Activated CD8-positive, alpha-beta T cell treated with anti-CD3 and anti-CD28 coated beads, Interleukin-2, amount 10 ng/mL, durations not matched to agents 7 days and 5 days (primary cell): Measurements from ENCODE around the gene SUPT5H. TPM values are rescaled to one million over a fixed set of nuclear protein-coding genes. Genes with fewer than 3 reads are reported as not detected.
"Not testable (repeated sequence)": the region's sequence is repeated elsewhere in the genome, so short reads cannot be mapped to it uniquely, and the experiment has no call there.

Experiments
- ATAC-seq: fragments of 150-1000 bp; cut with Tn5 transposase; one replicate; pipeline ENCODE4 v1.10.0; 2021; ENCODE audit warnings: moderate library complexity
- CTCF ChIA-PET: fragments of 350-600 bp; sonication (Branson Sonifier 250); formaldehyde crosslinking; loops from one replicate; lab custom pipeline; 2021; ENCODE audit warnings: antibody characterized with exemption; lab: Charles Lee
- POLR2A ChIA-PET: fragments of 350-600 bp; sonication (Branson Sonifier 250); formaldehyde crosslinking; loops from one replicate; lab custom pipeline; 2021; ENCODE audit warnings: antibody characterized with exemption; lab: Charles Lee
- DNase-seq: peaks from one replicate; pipeline ENCODE4 v3.0.0-alpha.2; 2020
- H3K27ac Mint-ChIP-seq: one replicate; pipeline ENCODE4 v1.8.0; 2021; ENCODE audit warnings: mild to moderate bottlenecking, mixed read lengths
- H3K27me3 Mint-ChIP-seq: one replicate; pipeline ENCODE4 v1.8.0; 2021; ENCODE audit warnings: low read depth, mixed read lengths
- H3K36me3 Mint-ChIP-seq: one replicate; pipeline ENCODE4 v1.8.0; 2021; ENCODE audit warnings: low read depth, mixed read lengths
- H3K4me1 Mint-ChIP-seq: one replicate; pipeline ENCODE4 v1.8.0; 2021; ENCODE audit warnings: low read depth, mixed read lengths
- H3K4me3 Mint-ChIP-seq: one replicate; pipeline ENCODE4 v1.8.0; 2021; ENCODE audit warnings: mild to moderate bottlenecking, mixed read lengths
- H3K9me3 Mint-ChIP-seq: one replicate; pipeline ENCODE4 v1.8.0; 2022; ENCODE audit warnings: mixed read lengths; ENCODE audit not compliant: insufficient read depth
- total RNA-seq, 2 experiments: library from RNA; stranded (reverse); gene quantifications; one replicate each; pipeline ENCODE4 v1.2.3, GENCODE V29; 2021

Gene SUPT5H
- total RNA-seq, 2 experiments from 2014 or later: 144 to 147 TPM

GRCh38 chr19:39470724-39471339 lies 25.4 kb downstream of the SUPT5H start:
- Mint-ChIP-seq H3K4me1 (peaks cover 16% of the 10 kb centered on the region), H3K9me3 (no peaks in the 10 kb centered on the region), H3K4me3 (no peak overlapping the region), H3K27me3 (no peaks in the 10 kb centered on the region), H3K36me3 (peaks cover 80% of the 10 kb centered on the region), H3K27ac (no peak overlapping the region)
- ChIA-PET CTCF (no interaction called here), POLR2A (interaction anchor here (1.4 kb wide), 1 partner anchor 35 kb away, joined by 5 read pairs; the partner anchor contains the start of gene RPS16)
- ATAC-seq (no peak), DNase-seq (no peak)

GRCh38 chr19:39471756-39472536 lies 26.6 kb downstream of the SUPT5H start:
- POLR2A ChIA-PET: interaction anchor here (1.4 kb wide), 1 partner anchor 36 kb away, joined by 5 read pairs; the partner anchor contains the start of gene RPS16
- H3K9me3 Mint-ChIP-seq: no peaks in the 10 kb centered on the region
- peak overlapping the region; percentile 56 for H3K27ac Mint-ChIP-seq
- no peak for DNase-seq
- peaks cover 79% of the 10 kb centered on the region for H3K36me3 Mint-ChIP-seq
- CTCF ChIA-PET: no interaction called here
- peaks cover 16% of the 10 kb centered on the region for H3K4me1 Mint-ChIP-seq
- H3K4me3 Mint-ChIP-seq: no peak overlapping the region
- no peaks in the 10 kb centered on the region for H3K27me3 Mint-ChIP-seq
- ATAC-seq: no peak

- H3K9me3 Mint-ChIP-seq: no peaks in the 10 kb centered on the region
- ChIA-PET POLR2A (no interaction called here), CTCF (interaction anchor here (2.0 to 4.1 kb wide), 3 partner anchors 9 to 61 kb away, joined by 6 to 29 read pairs (median 6); partner anchors contain the start of gene EID2B)
- H3K27me3 Mint-ChIP-seq: no peaks in the 10 kb centered on the region
- no peak overlapping the region for H3K27ac Mint-ChIP-seq
- H3K4me3 Mint-ChIP-seq: no peak overlapping the region
- H3K36me3 Mint-ChIP-seq: peaks cover 76% of the 10 kb centered on the region
- no peak for ATAC-seq
- peaks cover 16% of the 10 kb centered on the region for H3K4me1 Mint-ChIP-seq
- no peak for DNase-seq
Measured at GRCh38 chr19:39472746-39473442, 27.5 kb downstream of the SUPT5H start.

GRCh38 chr19:39473443-39473960 lies 28.1 kb downstream of the SUPT5H start:
- ATAC-seq (no peak), DNase-seq (no peak)
- no peaks in the 10 kb centered on the region for H3K9me3 Mint-ChIP-seq
- CTCF ChIA-PET: interaction anchor here (0.9 to 4.1 kb wide), 18 partner anchors 10 to 382 kb away, joined by 3 to 29 read pairs (median 5); partner anchors contain the start of genes DLL3, EID2B and SUPT5H
- peaks cover 71% of the 10 kb centered on the region for H3K36me3 Mint-ChIP-seq
- no peak overlapping the region for H3K4me3 Mint-ChIP-seq
- H3K27me3 Mint-ChIP-seq: no peaks in the 10 kb centered on the region
- H3K4me1 Mint-ChIP-seq: peaks cover 16% of the 10 kb centered on the region
- POLR2A ChIA-PET: interaction anchor here (1.7 kb wide), 1 partner anchor 28 kb away, joined by 6 read pairs; the partner anchor contains the start of gene SUPT5H
- no peak overlapping the region for H3K27ac Mint-ChIP-seq

GRCh38 chr19:39474139-39474620 lies 28.8 kb downstream of the SUPT5H start:
- H3K9me3 Mint-ChIP-seq: no peaks in the 10 kb centered on the region
- ATAC-seq (peak; percentile 67), DNase-seq (peak; percentile 72)
- H3K27ac Mint-ChIP-seq: peak overlapping the region; percentile 49
- no peak overlapping the region for H3K4me3 Mint-ChIP-seq
- POLR2A ChIA-PET: interaction anchor here (0.6 to 1.7 kb wide), 2 partner anchors 29 to 188 kb away, joined by 5 to 6 read pairs; partner anchors contain the start of gene SUPT5H
- H3K27me3 Mint-ChIP-seq: no peaks in the 10 kb centered on the region
- CTCF ChIA-PET: interaction anchor here (0.7 to 4.1 kb wide), 29 partner anchors 8 to 381 kb away, joined by 3 to 29 read pairs (median 4); partner anchors contain the start of genes DLL3, EID2B, RPS16 and SUPT5H
- peaks cover 65% of the 10 kb centered on the region for H3K36me3 Mint-ChIP-seq
- peaks cover 16% of the 10 kb centered on the region for H3K4me1 Mint-ChIP-seq

GRCh38 chr19:39475748-39476147 lies 30.4 kb downstream of the SUPT5H start:
- H3K4me3 Mint-ChIP-seq: no peak overlapping the region
- H3K4me1 Mint-ChIP-seq: peaks cover 28% of the 10 kb centered on the region
- peaks cover 50% of the 10 kb centered on the region for H3K36me3 Mint-ChIP-seq
- DNase-seq (no peak), ATAC-seq (no peak)
- H3K27ac Mint-ChIP-seq: no peak overlapping the region
- H3K9me3 Mint-ChIP-seq: no peaks in the 10 kb centered on the region
- ChIA-PET POLR2A (interaction anchor here (0.8 to 1.0 kb wide), 2 partner anchors 23 to 84 kb away, joined by 3 read pairs; partner anchors contain the start of genes DLL3 and MED29), CTCF (interaction anchor here (1.4 to 4.1 kb wide), 3 partner anchors 20 to 58 kb away, joined by 3 to 29 read pairs (median 7); partner anchors contain the start of gene EID2B)
- no peaks in the 10 kb centered on the region for H3K27me3 Mint-ChIP-seq

GRCh38 chr19:39479319-39479801 lies 34.0 kb downstream of the SUPT5H start:
- ATAC-seq, DNase-seq, POLR2A ChIA-PET, H3K9me3 Mint-ChIP-seq, H3K27me3 Mint-ChIP-seq: not testable (repeated sequence)
- H3K4me1 Mint-ChIP-seq: peaks cover 29% of the 10 kb centered on the region
- peak overlapping the region; percentile 92 for H3K4me3 Mint-ChIP-seq
- CTCF ChIA-PET: interaction anchor here (1.7 kb wide), 1 partner anchor 53 kb away, joined by 8 read pairs; the partner anchor contains the start of gene EID2B
- peaks cover 27% of the 10 kb centered on the region for H3K36me3 Mint-ChIP-seq
- peak overlapping the region; percentile 97 for H3K27ac Mint-ChIP-seq

GRCh38 chr19:39479916-39480315 lies 34.5 kb downstream of the SUPT5H start:
- Mint-ChIP-seq H3K27me3 (no peaks in the 10 kb centered on the region), H3K4me3 (peak overlapping the region; percentile 92), H3K4me1 (peaks cover 29% of the 10 kb centered on the region), H3K9me3 (no peaks in the 10 kb centered on the region), H3K27ac (peak overlapping the region; percentile 97), H3K36me3 (peaks cover 25% of the 10 kb centered on the region)
- no peak for ATAC-seq
- CTCF ChIA-PET: interaction anchor here (0.8 to 1.2 kb wide), 3 partner anchors 16 to 68 kb away, joined by 3 to 5 read pairs (median 3); partner anchors contain the start of gene PLEKHG2
- DNase-seq: no peak
- POLR2A ChIA-PET: interaction anchor here (0.6 to 1.2 kb wide), 5 partner anchors 16 to 44 kb away, joined by 3 to 11 read pairs (median 4); partner anchors contain the start of genes RPS16 and SUPT5H

GRCh38 chr19:39480337-39481228 lies 35.2 kb downstream of the SUPT5H start, which contains the start of gene TIMM50:
TIMM50 (plus strand) TSS chr19:39480838; CDS start chr19:39480854, 16 bp downstream.
- ChIA-PET CTCF (interaction anchor here (0.7 to 2.0 kb wide), 6 partner anchors 15 to 69 kb away, joined by 3 to 5 read pairs (median 3); partner anchors contain the start of genes EID2B, PLEKHG2 and RPS16), POLR2A (interaction anchor here (0.6 to 1.2 kb wide), 6 partner anchors 11 to 45 kb away, joined by 3 to 11 read pairs (median 4); partner anchors contain the start of genes RPS16 and SUPT5H)
- Mint-ChIP-seq H3K27me3 (no peaks in the 10 kb centered on the region), H3K9me3 (no peaks in the 10 kb centered on the region), H3K4me1 (peaks cover 29% of the 10 kb centered on the region), H3K27ac (peak within 1 kb of the TSS; percentile 97), H3K36me3 (peaks cover 20% of the 10 kb centered on the region), H3K4me3 (peak within 1 kb of the TSS; percentile 92)
- peak; percentile 98 for DNase-seq
- ATAC-seq: peak; percentile 96
